Stimulated activated CD8-positive, alpha-beta memory T cell treated with anti-CD3 and anti-CD28 coated beads, Interleukin-7, amount 100 ng/mL, for 24 hours (primary cell): ENCODE measurements around the gene RPRD2.
"Not testable (repeated sequence)": the region's sequence is repeated elsewhere in the genome, so short reads cannot be mapped to it uniquely, and the experiment has no call there.

ENCODE experiments used
- DNase-seq: peaks from one replicate; pipeline ENCODE4 v3.0.0-alpha.2; 2020; ENCODE audit warnings: low read depth

Gene RPRD2

DNA sequence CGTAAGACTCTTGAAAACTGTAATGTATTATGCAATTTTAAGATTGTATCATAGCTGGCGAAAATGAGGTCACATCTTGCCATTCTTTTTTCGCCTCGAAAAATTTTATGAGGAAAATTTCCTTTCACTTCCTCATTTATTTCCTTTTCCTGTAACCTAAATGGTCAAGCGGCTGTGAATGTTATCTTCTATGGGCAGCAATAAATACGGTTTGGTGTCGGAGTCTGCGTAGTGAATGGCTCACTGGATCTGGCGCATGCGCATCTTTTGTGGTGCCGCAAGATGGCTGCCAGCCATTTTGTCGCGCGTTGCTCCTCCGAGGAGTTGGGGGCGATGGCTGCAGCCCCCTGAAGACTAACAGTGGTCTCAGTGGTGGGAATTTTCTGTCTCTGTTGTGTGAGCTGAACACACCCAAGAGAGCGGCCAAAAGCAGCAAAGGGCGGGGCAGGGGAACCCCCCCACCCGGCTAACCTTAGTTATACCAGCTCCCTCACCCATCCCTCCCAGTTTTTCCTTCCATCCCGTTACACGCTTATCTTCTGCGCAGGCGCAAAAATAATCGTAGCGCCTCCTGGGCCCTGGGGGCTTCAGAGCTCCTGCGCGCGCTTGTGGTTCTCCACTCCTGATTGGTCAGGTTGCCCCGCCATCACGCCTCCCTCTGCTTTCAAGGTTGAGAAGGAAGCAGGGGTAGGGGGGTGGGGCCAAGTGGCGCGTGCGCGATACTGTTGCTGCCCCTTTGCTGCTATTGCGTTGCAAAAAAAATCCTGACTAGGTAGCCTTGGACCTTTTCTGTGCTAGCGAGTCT lies at the start of gene RPRD2:
Gene RPRD2 (plus strand): TSS at position 722 of the 805 bp plus-strand sequence. CDS start 568 bp downstream, outside the sequence.
- DNase-seq = peak; percentile 95

DNA sequence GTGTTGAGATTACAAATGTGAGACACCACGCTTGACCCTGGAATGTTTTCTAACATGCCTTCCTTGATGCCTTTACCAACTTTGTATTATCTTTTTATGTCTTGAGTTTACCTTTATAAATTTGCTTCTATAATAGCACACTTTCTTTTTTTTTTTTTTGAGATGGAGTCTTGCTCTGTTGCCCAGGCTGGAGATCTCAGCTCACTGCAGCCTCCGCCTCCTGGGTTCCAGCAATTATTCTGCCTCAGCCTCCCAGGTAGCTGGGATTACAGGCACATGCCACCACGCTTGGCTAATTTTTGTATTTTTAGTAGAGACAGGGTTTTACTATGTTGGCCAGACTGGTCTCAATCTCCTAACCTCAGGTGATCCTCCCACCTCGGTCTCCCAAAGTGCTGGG lies 49.3 kb upstream of the RPRD2 start:
- DNase-seq = not testable (repeated sequence)

DNA sequence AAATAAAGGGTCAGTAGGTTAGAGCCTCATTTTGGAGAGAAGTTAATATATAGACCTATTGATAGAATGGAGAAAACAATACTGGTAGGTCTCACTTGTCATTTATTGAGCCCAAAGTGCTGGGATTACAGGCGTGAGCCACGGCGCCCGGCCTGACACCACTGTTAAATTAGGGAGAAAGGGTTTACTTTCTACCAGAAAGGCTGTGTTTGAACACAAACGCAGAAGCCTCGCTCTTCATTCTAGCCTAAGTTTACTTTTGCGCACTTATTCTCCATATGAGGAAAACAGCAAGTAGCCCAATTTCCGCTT lies 43.3 kb upstream of the RPRD2 start:
- DNase-seq = no peak

DNA sequence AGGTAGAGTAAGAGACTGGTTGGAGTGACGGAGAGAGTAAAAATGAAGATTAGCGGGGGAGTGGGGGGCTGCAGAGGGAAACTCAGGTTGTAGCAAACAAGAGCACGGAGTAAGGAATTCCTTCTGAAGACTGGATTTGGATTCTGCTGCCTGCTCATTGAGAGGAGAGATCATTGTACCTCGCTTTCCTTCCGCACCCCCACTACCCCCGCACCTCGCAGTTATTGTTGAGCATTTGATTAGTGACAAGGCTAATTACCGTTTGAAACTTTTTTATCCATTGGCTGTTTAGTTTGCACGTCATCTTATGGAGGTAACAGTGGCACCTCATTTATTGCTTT lies 42.2 kb upstream of the RPRD2 start:
- DNase-seq = no peak

DNA sequence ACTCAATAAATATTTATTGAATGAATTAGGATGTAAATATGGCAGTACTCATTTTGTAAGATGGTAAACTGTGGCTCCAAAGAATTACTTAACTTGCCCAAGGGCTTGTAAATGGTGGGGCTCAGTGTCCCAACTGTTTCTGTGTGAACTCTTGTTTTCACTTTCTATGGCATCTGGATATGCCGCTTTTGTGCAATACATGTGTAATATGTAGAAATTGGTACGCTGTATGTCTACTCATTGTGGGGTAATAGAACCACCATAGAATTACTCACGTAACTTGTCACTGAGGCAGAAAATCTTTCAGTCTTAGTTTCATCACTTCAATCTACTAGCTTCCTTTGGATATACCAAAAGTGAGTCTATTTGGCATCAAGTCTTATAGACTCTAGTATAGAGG lies 41.6 kb upstream of the RPRD2 start:
- no peak for DNase-seq

DNA sequence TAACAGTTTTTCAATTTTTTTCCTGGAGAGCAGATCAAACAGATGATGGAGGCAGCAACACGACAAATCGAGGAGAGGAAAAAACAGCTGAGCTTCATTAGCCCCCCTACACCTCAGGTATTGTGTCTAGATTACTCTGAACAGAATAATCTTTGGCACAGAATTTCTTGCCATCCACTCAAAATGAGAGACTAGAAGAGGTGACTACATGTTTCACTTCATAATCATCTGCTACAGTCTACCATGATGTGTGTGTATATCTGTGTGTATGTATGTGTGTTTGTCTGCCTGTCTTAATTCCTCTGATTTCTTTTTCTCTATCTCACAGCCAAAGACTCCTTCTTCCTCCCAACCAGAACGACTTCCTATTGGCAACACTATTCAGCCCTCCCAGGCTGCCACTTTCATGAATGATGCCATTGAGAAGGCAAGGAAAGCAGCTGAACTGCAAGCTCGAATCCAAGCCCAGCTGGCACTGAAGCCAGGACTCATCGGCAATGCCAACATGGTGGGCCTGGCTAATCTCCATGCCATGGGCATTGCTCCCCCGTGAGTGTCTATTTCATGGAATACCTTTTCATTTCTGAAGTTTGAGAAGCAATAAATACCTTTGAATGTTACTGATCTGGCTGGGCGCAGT lies 31.2 kb upstream of the RPRD2 start:
- no peak for DNase-seq

DNA sequence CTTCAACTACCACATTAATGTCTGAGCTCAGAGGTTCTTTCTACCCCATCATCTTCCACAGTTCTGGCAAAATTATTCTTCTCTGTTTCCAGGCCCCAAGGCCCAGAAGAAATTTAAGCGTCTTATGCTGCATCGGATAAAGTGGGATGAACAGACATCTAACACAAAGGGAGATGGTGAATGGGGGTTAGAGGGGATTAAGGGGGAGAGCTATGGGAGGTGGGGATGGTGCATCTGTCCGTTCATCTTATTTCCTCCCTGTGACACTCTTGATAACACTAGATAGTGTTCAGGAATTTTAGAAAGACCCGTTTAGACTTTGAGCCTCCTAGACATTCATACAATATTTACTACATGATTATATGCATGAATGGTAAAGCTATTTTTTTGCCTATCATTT lies 17.6 kb upstream of the RPRD2 start:
- DNase-seq = no peak

DNA sequence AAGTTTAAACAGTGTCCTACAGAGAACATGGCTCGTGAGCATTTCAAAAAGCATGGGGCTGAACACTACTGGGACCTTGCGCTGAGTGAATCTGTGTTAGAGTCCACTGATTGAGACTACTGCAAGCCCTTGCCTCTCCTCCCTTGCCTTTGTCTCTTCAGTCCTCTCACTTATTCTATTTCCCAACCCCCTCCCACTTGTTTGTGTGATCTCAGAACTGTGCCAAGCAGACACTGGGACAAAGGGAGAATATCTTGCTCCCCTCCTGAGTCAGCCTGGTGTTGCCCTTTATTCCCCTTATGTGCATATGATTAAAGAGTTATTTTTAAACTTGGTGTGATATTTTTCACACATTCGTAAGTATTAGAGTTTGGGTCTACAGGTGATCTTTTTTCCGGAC lies 11.1 kb upstream of the RPRD2 start:
- DNase-seq = no peak

DNA sequence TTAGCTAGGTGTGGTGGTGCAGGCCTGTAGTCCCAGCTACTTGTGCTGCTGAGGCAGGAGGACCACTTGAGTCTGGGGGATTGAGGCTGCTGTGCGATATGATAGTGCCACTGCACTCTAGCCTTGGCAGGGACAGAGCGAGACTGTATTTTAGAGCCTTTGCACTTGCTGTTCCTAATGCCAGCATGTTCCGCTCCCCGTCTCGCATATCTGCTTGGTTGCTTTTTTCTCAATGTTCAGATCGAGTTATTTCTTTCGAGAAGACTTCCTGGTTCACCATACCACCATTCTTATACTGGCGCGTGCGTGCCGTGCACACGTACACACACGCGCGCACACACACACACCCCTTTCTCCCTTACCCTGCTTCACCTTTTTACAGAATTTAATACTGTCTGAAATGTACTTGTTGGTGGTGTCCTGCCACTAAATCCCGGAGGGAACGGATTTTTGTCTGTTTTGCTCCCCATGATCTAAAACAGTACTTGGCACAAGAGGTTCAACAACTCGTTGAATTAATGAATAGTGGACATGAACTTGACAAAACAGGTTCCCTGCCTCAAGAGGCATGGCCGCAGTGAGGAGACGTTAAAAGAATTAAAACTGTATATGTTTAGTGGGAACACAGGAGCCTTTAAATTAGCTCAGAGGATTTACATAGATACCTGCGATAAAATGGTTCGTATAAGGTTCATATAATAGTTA lies 1.1 kb upstream of the RPRD2 start:
- no peak for DNase-seq

DNA sequence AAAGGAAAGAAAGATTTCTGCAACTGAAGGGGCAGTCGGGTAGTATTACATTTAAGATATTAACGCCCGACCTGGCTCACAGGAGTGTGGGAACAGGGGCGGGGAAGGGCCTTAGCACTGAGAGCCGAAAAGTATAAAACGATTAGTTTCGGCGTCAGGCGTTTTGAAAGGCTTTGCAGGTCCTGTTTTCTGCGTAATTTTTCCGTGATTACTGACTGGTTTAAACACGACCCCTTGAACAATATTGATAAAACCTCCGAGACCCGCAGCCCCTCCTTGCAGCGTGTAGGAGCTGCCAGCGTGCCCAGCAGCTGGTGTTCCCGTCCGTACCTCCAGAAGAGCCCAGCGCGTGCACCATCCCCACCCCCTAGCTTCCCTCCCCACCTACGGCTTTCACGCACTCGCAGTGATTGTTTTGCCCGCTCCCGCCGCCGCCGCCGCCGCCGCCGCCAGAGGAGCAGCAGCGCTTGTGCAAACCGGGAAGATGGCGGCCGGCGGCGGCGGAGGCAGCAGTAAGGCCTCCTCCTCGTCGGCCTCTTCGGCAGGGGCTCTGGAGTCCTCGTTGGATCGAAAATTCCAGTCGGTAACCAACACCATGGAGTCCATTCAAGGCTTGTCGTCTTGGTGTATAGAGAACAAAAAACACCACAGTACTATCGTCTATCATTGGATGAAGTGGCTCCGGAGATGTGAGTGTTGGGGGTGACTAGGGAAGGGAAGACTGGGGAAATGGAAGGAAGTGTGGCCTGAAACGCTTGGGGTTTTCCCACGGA lies 470 bp downstream of the RPRD2 start:
- DNase-seq = peak; percentile 53

DNA sequence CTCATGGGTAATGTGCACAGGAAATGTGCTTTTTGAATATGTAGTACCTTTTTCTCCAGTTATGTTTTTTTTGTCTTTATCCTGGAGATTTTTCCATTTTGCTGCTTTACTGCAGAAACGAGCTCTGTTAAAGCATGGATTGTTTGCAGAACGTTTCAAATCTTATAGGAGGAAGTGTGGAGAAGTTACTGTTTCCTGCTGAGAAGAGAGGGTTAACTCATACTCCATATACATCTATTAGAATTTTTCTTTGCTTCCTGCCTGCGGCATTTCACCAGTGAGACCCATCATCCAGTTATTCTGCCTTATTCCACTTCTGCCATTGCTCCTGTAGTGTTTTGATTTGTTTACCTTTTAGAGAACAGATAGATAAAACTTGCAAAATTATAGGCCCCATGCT lies 2.0 kb downstream of the RPRD2 start:
- DNase-seq = no peak

DNA sequence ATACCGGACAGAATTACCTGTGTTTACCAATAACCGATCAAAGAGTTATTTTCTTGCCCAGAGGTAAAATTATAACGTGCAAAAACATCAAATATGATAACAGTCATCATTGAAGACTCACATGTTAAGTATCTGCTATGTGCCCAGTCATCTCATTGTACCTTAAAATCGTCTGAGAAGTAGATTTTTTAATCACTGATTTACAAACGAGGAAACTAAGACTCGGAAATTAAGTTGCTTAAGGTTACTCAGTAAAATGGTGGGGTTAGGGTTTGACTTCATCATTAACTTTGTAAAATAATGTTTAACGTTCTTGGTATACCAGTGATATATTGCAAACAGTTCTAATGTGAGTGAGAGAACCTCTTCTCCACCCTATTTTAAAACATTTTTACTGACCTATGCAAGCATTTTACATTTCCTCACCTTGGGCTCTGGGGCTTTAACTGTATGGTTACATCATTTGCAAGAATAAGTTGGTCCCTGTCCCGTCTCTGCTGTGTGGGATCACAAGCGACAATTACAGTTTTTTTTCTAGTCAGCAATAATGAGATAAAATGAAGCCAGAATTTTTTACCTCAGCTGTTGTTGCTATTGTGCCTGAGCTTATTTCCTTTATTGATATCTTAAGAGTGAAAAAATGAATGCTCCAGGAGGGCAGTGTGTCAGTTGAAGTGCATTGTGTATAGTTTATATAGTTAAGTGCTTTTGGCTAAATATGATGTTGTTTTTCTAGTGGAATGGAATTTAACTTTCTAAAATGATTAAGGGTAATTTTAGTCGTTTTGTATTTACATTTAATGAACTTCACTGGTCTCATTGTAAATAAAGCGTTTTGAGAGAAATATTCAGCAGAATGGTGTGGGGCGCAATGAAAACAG lies 2.7 kb downstream of the RPRD2 start:
- no peak for DNase-seq

DNA sequence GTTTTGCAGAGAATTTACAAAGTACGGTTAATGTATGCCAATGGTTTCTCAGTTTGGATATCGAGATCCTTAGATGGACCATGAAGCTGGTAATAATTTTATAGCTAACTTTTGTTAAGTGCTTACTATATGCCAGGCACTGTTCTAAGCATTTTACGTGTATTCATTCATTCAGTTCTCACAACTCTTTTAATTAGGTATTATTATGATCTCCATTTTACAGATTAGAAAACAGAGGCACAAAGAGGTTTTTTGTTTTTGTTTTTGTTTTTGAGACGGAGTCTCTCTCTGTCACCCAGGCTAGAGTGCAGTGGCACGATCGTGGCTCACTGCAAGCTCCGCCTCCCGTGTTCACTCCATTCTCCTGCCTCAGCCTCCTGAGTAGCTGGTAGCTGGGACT lies 7.2 kb downstream of the RPRD2 start:
- no peak for DNase-seq

DNA sequence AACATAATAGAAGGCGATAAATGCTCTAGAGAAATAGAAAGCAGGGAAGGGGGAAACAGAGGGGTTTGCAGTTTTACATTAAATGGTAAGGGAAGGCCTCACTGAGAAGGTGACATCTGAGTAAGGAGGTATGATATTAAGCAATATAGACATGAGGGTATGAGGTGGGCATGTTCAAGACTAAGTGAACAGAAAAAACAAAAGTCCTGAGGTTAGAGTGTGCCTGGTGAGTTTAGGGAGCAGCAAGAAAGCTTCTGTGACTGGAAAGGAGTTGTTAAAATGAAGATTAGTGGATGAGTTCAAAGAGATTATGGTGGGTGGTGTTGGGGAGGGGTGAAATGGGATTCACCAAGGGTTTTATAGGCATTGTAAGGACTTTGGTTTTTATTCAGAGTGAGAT lies 8.6 kb downstream of the RPRD2 start:
- no peak for DNase-seq

DNA sequence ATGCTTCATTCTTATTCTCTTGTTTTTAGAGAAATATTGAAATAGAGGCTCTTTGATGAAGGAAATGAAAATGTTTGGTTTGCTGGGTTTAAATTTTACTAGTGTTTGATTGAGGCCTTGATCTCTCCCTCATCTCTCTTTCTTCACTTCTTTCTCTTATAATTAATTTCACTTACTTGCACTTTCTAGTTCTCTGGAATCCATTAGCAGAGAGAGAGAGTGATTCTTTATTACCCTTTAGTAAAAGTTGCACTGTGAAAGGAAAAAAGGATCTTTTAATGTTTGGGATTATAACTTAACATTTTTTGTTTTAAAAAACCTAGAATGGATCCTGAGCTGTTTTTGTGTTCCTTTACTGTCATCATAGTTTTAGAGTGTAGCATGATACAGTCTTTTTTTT lies 12.2 kb downstream of the RPRD2 start:
- no peak for DNase-seq

DNA sequence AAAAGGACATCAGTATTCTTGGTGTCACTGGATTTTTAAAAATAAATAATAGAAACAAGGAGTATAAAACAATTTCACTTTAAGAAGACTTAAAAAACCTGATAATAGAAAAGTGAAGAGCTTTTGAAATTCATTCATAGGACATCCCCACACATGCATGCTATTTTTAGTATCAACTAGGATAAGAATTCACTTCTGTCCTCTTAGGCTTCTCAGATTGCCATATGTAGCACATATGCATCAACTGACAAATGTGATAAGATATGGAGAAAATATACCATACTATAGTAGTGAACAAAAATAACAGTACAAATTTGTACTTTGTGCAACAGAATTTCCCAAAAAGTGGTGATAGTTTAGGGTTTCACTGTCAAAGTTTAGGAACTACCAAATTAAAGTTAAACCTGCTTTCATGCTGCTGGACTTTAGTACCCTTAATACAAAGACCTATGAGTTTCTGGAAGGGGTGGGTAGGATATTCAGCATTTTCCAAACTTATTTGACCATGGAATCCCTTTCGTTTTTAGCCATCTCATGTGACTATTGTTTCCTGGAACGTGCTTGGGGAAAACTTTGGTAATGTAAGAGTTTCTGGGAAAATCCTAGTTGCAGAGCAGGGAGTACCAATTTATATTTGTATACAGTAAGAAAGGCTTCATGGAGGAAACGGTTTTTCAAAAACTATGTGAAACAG lies 19.8 kb downstream of the RPRD2 start:
- DNase-seq = no peak

DNA sequence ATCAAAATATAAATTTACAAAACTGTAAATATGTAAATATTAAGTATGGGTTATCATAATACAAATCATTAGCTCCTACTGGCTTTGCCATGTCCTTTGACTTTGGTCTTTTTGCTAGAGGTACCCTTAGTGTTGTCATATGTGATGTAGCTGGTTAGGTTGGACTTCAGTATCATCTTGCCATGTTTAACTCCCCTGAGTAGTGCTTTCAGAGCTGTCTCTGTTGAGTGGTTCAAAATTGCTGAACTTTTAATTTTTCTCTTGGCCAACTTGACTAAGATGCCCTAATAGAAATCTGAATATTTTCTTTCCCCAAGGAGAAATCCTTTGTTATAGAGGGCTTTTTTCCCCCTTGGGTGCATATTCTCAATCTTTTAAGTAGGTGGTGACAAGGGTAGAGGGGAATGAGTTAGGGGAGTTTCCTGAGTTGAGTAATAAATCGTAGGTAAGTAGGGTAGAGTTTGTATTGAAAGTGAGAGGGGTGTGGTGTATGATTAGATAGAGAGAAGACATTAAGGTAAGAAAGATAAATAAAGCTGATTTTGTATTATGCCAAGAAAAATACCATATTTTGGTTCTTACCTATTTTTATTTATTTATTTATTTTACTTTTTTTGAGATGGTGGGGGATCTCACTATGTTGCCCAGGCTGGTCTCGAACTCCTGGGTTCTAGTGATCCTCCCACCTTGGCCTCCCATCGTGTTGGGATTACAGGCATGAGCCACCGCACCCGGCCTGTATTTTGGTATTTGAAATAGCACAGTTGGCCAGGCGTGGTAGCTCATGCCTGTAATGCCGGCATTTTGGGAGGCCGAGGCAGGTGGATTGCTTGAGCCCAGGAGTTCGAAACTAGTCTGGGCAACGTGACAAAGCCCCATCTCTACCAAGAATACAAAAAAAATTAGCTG lies 21.8 kb downstream of the RPRD2 start:
- DNase-seq = no peak

DNA sequence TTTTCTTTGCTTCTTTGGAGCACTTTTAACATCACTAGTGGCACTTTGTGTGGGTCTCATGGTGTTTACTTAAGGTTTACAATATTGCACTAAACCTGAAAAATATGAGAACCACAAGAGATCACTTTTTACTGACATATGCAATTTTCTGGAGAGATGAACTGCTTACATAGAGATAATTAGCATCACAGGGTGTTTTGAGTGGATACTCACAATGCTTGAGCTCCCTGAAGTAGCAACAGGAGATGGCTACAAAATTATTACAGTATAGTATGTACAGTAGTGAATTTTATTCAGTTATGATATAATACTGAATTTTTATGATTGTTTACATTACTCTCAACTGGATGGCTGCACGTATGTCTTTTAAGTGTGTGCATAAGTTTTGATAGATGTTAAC lies 22.6 kb downstream of the RPRD2 start:
- DNase-seq = no peak

DNA sequence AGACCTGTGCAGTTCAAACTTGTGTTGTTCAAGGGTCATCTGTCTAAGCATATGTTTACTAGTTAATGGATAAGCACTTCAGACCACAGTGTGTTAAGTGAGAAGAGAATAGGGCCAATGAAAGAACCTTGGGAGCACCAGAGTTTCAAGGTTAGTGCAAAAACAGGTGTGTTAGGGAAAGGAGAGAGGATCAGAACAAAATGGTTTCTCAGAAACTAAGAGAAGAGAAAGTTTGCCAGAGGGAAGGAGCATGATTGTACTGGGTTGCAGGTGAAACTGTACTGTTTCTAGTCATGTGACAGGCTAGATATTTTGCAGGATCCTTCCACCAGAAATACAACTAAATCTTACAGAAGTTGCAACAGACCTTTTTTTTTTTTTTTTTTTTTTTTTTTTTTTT lies 23.3 kb downstream of the RPRD2 start:
- DNase-seq = no peak

DNA sequence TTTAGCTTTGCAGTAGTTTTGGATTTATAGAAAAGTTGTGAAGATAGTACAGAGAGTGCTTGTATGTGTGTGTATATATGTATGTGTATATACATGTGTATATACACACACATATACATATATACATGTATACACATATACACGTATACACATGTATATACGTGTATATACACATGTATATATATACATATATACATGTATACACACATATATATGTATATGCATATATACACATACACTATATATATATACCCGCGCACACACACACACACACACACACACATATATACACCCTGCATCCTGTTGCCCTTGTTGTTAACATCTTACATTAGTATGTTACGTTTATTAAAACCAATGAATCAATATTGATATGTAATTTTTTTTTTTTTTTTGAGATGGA lies 24.3 kb downstream of the RPRD2 start:
- no peak for DNase-seq
